Uterus (tissue), 2 donors: ENCODE measurements around the gene ZNF407.

ENCODE experiments used
- POLR2A ChIP-seq, 2 donors: fragments of 450-650 bp; IDR thresholded peaks; one replicate each; pipeline ENCODE4 v1.6.1; 2016; ENCODE audit warnings: antibody characterized with exemption in 2 of 2, mild to moderate bottlenecking in 1 of 2, moderate library complexity in 1 of 2
- TF ChIP-seq, protein P1 (sequence below), 4 experiments: fragments of 200-600 bp in 2 of 4; fragments of 450-650 bp in 2 of 4; sonication (generic) in 2 of 4; IDR thresholded peaks; one replicate each; pipeline ENCODE4 v1.5.1; 2016 to 2019; ENCODE audit warnings: antibody characterized with exemption in 4 of 4, mild to moderate bottlenecking in 2 of 4, moderate library complexity in 1 of 4

DNA sequence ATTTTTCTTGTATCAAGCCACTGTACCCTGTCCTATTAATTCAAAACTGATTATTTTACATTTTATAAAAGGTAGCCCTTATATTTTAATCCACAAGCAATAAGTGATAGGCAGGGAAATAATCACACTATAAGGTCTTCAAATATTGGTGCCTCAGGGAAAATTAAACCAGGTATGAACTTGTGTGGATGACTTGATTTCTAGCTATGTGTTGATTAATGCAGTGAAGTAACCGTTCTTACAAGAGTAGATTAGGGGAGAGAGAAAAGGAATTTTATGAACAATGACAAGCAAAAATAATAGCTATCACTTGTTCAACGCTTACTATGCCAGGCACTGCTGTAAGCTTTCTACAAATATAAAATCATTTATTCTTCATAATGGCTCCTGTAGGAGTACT lies 411.6 kb downstream of the ZNF407 start:
- TF ChIP-seq, protein P1, sequence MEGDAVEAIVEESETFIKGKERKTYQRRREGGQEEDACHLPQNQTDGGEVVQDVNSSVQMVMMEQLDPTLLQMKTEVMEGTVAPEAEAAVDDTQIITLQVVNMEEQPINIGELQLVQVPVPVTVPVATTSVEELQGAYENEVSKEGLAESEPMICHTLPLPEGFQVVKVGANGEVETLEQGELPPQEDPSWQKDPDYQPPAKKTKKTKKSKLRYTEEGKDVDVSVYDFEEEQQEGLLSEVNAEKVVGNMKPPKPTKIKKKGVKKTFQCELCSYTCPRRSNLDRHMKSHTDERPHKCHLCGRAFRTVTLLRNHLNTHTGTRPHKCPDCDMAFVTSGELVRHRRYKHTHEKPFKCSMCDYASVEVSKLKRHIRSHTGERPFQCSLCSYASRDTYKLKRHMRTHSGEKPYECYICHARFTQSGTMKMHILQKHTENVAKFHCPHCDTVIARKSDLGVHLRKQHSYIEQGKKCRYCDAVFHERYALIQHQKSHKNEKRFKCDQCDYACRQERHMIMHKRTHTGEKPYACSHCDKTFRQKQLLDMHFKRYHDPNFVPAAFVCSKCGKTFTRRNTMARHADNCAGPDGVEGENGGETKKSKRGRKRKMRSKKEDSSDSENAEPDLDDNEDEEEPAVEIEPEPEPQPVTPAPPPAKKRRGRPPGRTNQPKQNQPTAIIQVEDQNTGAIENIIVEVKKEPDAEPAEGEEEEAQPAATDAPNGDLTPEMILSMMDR (IDR thresholded peaks at IDR 0.05): no peak
- no peak for TF ChIP-seq POLR2A (IDR thresholded peaks at IDR 0.05)
